BE2C (cell line): ENCODE measurements around the gene TMEM39B.
"Not testable (repeated sequence)": the region's sequence is repeated elsewhere in the genome, so short reads cannot be mapped to it uniquely, and the experiment has no call there.

Experiments
- DNase-seq: peaks from one replicate; pipeline ENCODE4 v3.0.0-alpha.2; 2020
- H3K27me3 ChIP-seq: fragments of 250-450 bp; sonication (Bioruptor Pico); 2 replicates; pipeline ENCODE4 v1.5.1; 2020; ENCODE audit warnings: mild to moderate bottlenecking
- H3K36me3 ChIP-seq: fragments of 250-450 bp; sonication (Bioruptor Pico); 2 replicates; pipeline ENCODE4 v1.5.1; 2020; ENCODE audit warnings: mild to moderate bottlenecking
- H3K4me1 ChIP-seq: fragments of 250-450 bp; sonication (Bioruptor Pico); 2 replicates; pipeline ENCODE4 v1.5.1; 2020
- H3K4me3 ChIP-seq: 2 replicates; pipeline ENCODE4 v1.5.1; 2011; ENCODE audit warnings: low read depth, low read length
- H3K9me3 ChIP-seq: fragments of 250-450 bp; sonication (Bioruptor Pico); 2 replicates; pipeline ENCODE4 v1.5.1; 2020
- TF ChIP-seq, protein P1 (sequence below): IDR thresholded peaks from 2 replicates; pipeline ENCODE4 v1.5.1; 2012; ENCODE audit warnings: mild to moderate bottlenecking, low read depth, low read length

Gene TMEM39B

DNA sequence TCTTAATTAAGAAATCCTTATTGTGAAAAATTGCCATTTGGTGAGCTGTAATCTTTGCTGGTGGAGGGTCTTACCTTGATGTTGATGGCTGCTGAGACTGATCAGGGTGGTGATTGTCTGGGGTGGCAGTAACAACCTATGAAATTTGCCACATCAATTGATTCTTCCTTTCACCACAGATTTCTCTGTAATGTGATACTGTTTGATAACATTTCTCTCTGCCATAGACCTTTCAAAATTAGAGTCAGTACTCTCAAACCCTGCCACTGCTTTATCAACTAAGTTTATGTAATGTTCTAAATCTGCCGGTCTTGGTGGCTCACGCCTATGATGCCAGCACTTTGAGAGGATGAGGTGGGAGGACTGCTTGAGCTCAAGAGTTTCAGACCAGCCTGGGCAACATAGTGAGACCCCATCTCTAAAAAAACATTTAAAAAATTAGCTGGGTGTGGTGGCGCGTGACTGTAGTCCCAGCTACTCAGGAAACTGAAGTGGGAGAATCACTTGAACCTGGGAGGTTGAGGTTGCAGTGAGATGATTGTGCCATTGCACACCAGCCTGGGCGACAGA, 40.2 kb downstream of the TMEM39B start:
- Histone ChIP-seq H3K4me1 (no peaks in the 10 kb centered on the region), H3K27me3 (no peaks in the 10 kb centered on the region), H3K4me3 (no peak overlapping the region), H3K36me3 (no peaks in the 10 kb centered on the region), H3K9me3 (no peaks in the 10 kb centered on the region)
- no peak for DNase-seq
- TF ChIP-seq, protein P1, sequence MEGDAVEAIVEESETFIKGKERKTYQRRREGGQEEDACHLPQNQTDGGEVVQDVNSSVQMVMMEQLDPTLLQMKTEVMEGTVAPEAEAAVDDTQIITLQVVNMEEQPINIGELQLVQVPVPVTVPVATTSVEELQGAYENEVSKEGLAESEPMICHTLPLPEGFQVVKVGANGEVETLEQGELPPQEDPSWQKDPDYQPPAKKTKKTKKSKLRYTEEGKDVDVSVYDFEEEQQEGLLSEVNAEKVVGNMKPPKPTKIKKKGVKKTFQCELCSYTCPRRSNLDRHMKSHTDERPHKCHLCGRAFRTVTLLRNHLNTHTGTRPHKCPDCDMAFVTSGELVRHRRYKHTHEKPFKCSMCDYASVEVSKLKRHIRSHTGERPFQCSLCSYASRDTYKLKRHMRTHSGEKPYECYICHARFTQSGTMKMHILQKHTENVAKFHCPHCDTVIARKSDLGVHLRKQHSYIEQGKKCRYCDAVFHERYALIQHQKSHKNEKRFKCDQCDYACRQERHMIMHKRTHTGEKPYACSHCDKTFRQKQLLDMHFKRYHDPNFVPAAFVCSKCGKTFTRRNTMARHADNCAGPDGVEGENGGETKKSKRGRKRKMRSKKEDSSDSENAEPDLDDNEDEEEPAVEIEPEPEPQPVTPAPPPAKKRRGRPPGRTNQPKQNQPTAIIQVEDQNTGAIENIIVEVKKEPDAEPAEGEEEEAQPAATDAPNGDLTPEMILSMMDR: no peak

DNA sequence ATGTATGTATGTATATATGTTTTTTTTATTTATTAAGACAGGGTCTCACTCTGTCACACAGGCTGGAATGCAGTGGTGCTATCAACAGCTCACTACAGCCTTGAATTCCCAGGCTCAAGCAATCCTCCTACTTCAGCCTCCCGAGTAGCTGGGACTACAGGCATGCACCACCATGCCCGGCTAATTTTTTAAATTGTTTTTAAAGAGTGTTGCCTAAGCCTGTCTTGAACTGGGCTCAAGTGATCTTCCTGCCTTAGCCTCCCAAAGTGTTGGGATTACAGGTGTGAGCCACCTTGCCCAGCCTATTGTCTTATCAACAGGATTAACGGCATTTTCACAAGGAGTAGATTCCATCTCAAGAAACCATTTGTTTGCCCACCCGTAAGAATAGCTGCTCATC, 40.7 kb downstream of the TMEM39B start:
- H3K36me3 ChIP-seq, H3K27me3 ChIP-seq, H3K4me3 ChIP-seq, H3K9me3 ChIP-seq, DNase-seq, H3K4me1 ChIP-seq: not testable (repeated sequence)

DNA sequence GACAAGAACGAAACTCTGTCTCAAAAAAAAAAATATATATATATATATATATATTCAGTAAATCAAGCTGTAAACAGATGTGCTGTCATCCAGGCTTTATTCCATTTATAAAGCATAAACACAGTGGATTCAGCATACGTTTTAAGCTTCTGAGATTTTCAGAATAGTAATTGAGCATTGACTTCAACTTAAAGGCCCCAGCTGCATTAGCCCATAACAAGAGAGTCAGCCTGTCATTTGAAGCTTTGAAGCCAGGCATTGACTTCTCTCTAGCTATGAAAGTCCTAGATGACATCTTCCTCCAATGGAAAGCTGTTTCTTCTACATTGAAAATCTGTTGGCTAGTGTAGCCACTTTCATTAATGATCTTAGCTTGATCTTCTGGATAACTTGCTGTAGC, 41.7 kb downstream of the TMEM39B start:
- TF ChIP-seq, protein P1: no peak
- no peaks in the 10 kb centered on the region for H3K36me3 ChIP-seq
- DNase-seq: no peak
- H3K9me3 ChIP-seq: no peaks in the 10 kb centered on the region
- H3K4me1 ChIP-seq: no peaks in the 10 kb centered on the region
- H3K27me3 ChIP-seq: no peaks in the 10 kb centered on the region
- no peak overlapping the region for H3K4me3 ChIP-seq

DNA sequence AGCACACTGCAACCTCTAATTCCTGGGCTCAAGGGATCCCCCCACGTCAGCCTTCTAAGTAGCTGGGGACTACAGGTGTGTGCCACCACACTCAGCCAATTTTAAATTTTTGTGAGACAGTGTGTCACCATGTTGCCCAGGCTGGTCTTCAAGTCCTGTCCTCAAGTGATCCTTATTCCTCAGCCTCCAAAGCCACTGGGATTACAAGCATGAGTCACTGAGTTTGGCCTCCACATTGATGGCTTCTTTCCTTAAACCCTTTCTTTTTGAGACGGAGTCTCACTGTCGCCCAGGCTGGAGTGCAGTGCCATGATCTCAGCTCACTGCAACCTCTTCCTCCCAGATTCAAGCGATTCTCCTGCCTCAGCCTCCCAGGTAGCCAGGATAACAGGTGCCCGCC, 42.8 kb downstream of the TMEM39B start:
- Histone ChIP-seq H3K27me3 (no peaks in the 10 kb centered on the region), H3K9me3 (no peaks in the 10 kb centered on the region), H3K36me3 (no peaks in the 10 kb centered on the region), H3K4me3 (no peak overlapping the region), H3K4me1 (no peaks in the 10 kb centered on the region)
- TF ChIP-seq, protein P1: no peak
- DNase-seq: no peak

DNA sequence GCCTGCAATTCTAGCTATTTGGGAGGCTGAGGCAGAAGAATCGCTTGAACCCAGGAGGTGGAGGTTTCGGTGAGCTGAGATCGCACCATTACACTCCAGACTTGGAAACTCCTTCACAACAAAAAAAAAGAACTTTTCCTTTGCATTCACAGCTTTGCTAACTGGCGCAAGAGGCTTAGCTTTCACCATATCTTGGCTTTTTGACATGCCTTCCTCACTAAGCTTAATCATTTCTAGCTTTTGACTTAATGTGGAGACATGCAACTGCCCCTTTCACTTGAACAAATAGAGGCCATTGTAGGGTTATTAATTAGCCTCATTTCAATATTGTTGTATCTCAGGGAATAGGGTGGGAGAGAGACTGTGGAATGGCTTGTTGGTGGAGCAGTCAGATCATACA, 43.8 kb downstream of the TMEM39B start:
- Histone ChIP-seq H3K27me3 (no peaks in the 10 kb centered on the region), H3K36me3 (no peaks in the 10 kb centered on the region), H3K9me3 (no peaks in the 10 kb centered on the region), H3K4me3 (no peak overlapping the region), H3K4me1 (no peaks in the 10 kb centered on the region)
- DNase-seq: no peak
- TF ChIP-seq, protein P1: no peak

DNA sequence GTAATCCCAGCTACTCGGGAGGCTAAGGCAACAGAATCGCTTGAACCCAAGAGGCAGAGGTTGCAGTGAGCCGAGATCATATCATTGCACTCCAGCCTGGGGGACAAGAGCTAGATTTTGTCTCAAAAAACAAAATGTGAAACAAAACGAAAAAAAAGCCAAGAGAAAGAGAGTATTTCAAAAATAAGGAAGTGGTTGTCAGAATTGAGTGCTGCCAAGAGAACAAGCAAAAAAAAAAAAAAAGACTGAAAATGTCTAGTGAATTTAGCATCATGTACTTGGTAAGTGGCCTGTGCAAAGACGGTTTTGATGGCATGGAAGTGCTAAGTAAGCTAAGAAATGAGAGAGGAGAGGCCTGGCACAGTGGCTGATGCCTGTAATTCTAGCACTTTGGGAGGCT, 49.4 kb downstream of the TMEM39B start:
- H3K36me3 ChIP-seq: no peaks in the 10 kb centered on the region
- DNase-seq: no peak
- H3K9me3 ChIP-seq: no peaks in the 10 kb centered on the region
- H3K27me3 ChIP-seq: no peaks in the 10 kb centered on the region
- no peaks in the 10 kb centered on the region for H3K4me1 ChIP-seq
- no peak overlapping the region for H3K4me3 ChIP-seq
- TF ChIP-seq, protein P1: no peak

DNA sequence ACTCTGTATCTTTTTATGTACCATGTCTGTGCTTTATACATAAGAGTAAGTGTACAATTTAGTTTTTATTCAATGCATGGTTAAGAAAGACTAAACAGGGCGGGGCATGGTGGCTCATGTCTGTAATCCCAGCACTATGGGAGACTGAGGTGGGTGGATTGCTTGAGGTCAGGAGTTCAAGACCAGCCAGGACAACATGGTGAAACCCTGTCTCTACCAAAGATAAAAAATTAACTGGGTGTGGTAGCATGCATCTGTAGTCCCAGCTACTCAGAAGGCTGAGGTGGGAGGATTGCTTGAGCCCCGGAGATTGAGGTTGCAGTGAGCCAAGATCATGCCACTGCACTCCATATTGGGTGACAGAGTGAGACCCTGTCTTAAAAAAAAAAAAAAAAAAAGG, 50.6 kb downstream of the TMEM39B start:
- H3K27me3 ChIP-seq, H3K9me3 ChIP-seq, H3K4me1 ChIP-seq, DNase-seq, H3K36me3 ChIP-seq, H3K4me3 ChIP-seq: not testable (repeated sequence)
